HG02678 (cell line): ENCODE data around the gene TTC39A.
"Not testable (repeated sequence)": the region's sequence is repeated elsewhere in the genome, so short reads cannot be mapped to it uniquely, and the experiment has no call there.

Experiments
- ATAC-seq: cut with Tn5 transposase; IDR thresholded peaks from one replicate; pipeline ENCODE4 v1.9.1; 2021; ENCODE audit warnings: mild to moderate bottlenecking, moderate library complexity; ENCODE audit not compliant: unreplicated experiment

The TTC39A gene

DNA sequence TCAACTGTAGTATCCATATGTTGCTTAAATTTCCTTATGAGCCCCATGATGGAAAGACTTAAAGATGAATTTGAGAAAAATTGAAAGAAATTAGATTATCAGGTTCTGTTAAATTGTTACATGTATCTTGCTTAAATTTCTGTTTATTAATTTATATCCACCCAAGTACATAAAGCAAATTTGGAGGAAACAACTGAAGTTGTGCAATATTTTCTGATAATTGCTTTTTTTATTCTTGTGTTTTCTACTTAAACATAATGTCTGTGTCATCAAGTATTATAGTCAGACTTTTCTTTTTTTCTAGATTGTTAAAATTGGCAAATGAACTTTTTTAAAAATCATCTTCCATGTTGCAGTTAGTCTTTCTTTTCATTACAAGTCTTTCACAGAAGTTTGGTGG is 57.4 kb downstream of the TTC39A start:
- no peak for ATAC-seq

DNA sequence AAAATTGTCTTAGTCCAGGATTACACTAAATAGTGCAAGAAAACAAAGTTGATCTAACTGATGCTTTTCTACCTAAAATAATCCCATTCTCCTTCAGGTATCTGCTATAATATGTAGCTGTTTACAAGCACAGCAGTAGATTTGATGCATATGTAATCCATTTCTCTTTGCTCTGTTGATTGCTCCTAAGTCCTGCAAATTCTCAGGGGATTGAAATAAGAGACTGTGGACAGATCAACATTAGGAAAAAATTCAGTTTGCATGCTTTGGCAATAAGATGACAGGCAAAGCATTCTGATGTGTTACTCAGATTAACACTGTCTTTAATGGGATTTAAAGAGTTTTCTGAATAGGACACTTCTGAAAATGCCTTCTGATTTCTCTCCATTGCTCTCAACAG is 59.6 kb downstream of the TTC39A start:
- ATAC-seq: no peak

DNA sequence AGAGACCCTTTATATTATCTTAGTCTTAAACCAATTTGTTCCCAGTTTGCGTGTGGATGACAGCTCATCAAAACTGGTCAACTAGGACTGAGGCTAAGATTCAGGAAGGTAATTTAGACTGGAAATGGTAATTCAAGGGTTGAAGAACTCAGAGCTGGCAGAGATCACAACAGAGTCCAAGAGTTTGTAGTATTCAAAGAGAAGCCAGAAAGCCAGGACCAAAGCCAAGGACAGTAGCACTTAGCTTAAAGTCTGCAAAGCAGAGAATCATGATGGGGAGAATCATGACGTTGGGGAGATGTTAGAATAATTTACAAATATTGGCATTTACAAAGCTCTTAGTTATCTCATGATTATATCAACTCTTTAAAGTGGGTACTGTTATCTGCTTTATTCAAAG is 61.7 kb downstream of the TTC39A start:
- ATAC-seq: peak; percentile 16

DNA sequence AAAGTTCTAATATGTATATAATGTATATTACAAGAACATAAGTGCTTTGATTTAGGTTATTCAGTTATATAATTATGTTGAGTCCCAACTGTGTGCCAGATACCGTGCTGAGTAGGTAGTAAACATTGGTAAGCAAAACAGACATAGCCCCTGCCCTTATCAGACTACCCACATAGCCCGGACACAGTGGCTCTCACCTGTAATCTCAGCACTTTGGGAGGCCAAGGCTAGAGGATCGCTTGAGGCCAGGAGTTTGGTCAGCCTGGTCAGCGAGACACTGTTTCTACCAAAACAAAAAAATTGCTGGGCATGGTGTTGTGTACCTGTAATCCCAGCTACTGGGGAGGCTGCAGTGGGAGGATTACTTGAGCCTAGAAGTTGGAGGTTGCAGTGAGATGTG is 63.6 kb downstream of the TTC39A start:
- no peak for ATAC-seq

DNA sequence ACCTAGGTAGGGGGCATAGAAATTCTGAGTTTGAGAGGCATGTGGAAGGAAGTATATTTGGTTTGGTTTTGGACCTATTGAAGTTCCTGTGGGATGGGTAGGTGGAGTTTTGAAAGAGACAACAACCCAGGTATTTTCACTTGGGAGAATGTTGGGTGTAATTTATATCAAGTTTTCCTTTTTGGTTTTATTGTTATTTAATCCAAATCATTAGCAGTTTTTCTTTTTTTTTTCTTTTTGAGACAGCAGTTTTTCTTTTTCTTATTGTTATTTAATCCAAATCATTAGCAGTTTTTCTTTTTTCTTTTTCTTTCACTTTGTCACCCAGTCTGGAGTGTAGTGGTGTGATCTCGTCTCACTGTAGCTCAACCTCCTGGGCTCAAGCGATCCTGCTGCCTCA is 64.2 kb downstream of the TTC39A start:
- ATAC-seq: no peak

DNA sequence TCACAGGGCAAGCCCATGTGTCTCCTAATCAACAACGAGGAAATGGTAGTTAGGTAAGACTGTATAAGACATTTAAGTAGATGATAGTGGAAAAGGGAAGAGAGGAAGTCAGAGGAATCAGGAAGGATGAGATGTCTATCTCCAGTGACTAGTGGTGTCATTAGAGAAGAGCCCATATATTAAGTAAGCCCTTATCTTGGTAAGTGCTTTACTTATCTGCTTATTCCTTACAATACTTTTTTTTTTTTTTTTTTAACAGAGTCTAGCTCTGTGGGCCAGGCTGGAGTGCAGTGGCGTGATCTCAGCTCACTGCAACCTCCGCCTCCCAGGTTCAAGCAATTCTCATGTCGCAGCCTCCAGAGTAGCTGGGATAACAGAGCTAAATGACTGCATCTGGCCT is 64.7 kb downstream of the TTC39A start:
- ATAC-seq: no peak

DNA sequence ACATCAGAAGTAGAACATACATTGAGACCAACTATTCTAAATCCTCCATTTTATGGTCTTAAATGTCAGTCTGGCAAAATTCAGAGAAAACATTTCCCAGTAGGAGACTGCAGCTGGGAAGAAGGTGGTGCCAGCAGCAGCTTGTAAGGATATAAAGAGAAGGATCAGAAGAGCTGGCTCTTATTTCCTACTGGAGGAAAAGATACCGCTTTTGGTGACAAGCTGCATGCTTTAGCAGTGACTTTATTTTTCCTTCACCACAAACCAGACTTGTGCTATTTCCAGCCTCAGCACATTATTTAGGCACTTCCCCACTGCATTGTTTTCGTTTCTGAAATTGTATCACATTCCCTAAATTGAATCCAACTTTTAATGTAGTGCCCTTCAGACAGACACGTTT is 65.9 kb downstream of the TTC39A start:
- no peak for ATAC-seq

DNA sequence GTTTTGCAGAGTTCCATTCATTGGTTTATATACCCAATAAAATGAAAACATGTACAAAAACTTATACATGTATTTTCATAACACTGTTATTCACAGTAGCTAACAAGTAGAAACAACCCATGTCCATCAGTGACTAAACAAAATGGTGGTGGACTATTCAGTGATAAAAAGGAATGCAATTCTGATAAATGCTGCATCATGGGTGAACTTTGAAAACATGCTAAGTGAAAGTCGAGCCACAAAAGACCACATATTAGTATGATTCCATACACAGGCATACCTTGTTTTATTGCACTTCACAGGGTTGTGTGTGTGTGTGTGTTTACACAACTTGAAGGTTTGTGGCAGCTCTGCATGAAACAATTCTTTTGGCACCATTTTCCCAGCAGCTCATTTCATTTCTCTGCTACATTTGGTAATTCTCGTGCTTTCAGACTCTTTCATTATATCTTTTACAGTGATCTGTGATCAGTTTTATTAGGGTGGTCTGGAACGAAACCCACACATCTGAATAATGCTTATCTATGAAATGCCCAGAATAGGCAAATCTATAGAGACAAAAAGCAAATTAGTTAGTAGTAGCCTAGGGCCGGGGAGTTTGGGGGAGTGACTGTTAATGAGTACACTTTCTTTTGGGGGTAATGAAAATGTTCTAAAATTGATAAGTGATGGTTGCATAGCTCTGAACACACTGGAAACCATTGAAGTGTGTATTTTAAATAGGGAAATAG is 67.0 kb downstream of the TTC39A start:
- no peak for ATAC-seq

DNA sequence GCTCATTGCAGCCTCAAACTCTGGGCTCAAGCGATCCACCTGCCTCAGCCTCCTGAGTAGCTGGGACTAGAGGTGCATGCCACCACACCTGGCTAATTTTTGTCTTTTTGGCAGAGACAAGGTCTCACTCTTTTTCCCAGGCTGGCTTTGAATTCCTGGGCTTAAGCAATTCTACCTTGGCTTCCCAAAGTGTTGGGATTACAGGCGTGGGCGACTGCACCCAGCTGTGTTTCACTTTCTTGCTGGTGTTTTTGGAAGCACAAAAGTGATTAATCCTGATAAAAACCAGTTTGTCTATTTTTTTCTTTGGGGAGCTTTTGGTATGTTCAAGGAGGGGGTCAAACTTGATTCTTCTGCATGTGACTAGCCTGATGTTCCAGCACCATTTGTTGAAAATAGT is 75.0 kb downstream of the TTC39A start:
- ATAC-seq: no peak

DNA sequence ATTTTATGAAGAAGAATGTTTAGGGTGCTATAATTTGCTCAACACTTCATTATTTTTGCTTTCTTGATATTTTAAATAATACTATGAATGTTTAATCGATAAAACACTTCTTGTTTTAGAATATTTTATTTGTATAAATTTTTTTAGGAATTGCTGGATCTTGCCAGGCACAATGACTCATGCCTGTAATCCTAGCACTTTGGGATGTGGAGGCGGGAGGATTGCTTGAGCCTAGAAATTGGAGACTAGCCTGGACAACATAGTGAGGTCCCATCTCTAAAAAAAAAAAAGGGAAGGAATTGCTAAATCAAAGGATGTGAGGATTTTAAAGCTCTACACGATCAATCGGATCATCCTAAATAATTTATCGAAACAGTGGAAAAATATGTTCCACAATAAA is 76.7 kb downstream of the TTC39A start:
- ATAC-seq: no peak

DNA sequence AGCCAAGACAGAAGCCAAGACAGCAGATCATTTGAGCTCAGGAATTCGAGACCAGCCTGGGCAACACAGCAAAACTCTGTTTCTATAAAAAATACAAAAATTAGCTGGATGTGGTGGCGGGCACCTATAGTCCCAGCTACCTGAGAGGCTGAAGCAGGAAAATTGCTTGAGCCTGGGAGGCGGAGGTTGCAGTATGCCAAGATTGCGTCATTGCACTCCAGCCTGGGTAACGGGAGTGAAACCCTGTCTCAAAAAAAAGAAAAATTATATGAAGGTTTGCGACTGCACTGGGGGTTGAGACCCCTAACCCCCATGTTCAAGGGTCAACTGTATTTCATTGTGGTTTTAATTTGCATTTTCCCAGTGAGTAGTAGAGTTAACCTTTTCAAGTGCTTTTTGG is 78.0 kb downstream of the TTC39A start:
- ATAC-seq: no peak

DNA sequence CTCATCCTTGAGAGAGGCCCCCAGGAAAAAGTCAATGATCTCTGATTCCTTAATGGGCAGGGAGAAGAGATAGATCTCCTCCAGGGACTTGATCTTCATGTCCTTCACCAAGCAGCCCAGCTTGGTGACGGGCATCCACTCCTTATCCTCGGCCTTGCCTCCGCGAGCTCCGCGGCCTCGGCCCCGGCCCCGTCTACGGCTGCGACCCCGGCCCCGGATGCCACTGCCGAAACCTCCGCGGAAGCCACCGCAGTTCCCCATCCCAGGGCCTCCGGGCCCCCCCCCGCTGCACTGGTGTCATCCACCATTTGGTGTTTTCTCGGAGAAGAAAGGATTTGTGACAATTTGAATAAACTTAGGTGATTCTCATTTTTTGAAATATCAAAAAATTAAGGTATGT is 79.2 kb downstream of the TTC39A start:
- ATAC-seq: not testable (repeated sequence)

DNA sequence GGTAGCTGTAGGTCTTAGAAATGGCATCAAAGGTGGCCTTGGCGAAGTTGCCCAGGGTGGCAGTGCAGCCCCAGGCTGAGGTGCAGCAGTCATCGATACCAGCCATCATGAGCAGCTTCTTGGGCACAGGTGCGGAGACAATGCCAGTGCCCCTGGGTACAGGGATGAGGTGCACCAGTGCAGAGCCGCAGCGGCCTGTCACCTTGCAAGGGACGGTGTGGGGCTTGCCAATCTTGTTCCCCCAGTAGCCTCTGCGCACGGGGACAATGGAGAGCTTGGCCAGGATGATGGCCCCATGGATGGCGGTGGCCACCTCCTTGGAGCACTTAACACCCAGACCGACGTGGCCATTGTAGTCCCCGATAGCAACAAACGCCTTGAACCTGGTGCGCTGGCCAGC is 79.6 kb downstream of the TTC39A start:
- not testable (repeated sequence) for ATAC-seq

DNA sequence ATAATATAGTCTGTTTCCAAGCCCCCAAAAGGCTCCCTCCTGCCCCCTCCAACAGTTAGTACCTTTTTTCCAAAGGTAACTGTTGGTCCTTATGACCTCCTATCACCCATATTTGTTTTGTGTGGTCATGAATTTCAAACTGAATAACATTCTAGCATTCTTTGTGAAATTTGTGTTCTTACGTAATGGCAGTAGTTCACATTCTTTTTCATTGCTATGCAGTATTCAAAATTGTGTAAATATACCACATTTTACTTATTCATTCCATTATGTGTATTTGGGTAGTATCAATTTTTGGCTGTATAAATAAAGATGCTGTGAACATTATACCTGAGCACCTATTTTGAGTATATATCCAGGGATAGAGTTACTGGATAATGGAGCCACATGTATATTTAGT is 80.9 kb downstream of the TTC39A start:
- no peak for ATAC-seq

DNA sequence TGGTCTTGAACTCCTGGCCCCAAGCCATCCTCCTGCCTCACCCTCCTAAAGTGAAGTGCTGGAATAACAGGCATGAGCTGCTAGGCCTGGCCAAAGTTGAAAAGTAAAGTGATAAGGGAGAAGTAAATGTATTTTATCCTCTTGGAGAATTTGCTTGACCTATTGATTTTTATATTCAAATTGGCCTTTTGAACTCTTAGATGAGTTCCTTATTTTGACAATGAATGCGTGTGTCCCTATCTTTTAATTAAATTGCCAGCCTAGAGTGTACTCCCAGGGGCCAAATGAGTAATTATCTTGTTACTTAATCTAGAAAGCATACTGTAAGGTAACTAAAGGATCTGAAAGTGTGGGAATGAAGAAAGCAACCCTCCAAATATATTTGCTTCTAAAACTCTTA is 82.9 kb downstream of the TTC39A start:
- ATAC-seq: no peak

DNA sequence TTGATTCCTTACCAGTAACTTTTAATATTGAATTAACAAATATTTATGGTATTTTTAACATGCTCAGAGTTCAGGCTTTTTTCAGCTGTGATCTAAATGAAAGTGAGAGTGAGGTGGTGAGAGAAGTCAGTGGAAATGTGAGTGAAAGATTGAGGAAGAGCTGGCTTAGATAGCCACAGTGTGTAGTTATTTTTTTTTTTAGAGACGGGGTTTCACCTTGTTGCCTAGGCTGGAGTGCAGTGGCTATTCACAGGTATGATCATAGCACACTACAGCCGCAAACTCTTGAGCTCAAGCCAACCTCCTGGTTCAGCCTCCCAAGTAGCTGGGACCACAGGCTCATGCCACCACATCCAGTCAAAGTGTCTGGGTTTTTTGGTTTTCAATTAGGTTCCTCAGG is 83.3 kb downstream of the TTC39A start:
- ATAC-seq: peak; percentile 87

DNA sequence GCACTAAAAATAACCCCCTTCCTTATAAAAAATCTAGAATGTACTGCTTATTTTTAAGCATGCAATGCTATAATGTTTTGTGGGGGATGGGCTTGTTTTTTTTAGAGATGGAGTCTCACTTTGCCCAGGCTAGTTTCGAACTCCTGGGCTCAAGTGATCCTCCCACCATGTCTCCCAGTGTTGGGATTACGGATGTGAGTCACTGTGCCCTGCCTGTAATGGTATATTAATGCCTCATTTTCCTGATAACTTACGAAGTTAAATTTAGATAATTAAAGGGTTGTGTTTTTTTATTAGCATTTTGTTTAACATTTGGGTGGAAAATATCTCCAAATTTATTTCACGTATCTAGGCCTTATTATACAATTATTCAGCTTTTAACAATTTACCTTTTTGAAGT is 87.8 kb downstream of the TTC39A start:
- ATAC-seq: no peak

DNA sequence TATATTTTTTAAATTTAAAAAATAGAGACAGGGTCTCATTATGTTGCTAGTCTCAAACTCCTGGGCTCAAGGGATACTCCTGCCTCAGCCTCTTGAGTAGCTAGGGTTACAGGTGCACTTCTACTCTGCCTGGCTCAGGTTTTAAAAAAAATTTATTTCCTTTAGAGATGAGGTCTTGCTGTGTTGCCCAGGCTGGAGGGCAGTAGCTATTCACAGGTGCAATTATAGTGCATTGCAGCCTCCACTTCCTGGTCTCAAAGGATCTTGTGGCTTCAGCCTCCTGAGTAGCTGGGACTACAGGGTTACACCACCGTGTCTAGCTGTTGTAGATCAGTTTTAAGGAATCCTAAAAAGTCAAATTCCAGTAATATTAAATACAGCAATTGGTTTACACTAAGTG is 89.2 kb downstream of the TTC39A start:
- ATAC-seq: no peak

DNA sequence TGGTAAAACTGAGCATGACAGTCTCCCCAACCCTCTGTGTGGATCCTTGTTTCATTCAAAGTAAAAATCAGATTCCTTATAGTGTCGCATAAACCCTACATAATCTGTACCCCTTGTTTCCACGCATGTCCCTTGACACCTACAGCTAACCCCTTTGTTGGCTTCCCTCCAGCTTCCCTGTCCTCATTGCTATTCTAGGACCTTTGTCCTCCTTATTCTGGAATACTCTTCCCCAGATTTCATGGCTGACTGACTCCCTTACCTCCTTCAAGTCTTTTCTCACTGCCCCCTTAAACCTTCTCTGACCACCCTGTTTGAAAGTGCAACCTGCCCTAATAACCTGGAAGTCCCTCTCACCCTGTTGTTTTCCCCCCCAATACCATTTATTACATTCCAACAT is 90.3 kb downstream of the TTC39A start:
- ATAC-seq: no peak

DNA sequence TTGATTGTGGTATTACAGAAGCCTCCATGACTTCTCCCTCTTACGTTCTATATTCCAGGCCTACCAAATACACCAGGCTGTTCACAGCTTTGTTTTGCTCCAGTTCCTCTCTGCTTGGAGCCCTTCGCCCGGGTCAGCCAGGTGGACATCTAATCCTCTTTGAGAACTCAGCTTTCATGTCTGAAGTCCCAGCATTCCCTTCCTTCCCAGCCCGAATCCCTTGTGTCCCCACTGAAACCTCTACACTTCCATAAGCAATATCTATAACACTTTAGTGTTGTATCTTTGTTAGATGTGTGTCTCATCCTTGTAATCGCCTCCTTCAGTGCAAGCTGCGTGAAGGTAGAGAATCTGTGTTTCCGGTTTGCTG is 92.3 kb downstream of the TTC39A start:
- no peak for ATAC-seq

DNA sequence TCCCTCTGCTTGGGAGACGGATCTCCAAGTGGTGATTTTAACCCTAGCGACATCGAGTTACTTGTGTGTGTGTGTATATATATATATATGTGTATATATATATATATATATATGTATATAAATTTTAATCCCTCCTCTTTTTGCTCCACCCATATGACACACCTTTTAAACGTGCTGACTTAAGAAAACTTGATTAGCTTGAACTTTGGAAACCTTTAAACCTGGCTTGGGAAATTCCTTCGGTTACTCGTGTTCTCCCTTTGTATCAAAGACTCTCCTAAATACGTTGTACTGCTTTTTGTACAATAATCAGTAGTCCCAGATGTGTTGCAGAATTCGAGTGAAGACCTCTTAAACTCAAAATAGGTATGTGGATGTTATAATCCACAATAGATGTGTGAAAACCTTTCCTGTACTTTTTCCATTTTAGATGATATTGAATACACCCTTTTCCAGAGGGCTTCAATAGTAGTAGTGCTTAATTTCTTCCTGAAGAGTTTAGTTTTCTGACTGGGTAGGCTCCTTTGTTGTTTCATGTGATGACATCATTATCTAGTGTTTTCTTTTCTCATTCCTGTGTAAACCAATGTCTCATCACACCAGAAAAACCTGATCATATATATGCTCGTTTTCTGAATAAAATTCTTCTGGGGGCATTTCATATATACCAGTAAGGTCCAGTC is 92.9 kb downstream of the TTC39A start:
- no peak for ATAC-seq
